Bronchial epithelial cell (primary cell): ENCODE data around the gene ZNF69. TPM values are rescaled to one million over a fixed set of nuclear protein-coding genes. Genes with fewer than 3 reads are reported as not detected.
A peak's percentile ranks its signal among the peaks of the same experiment; 100 is the strongest.
"Not testable (repeated sequence)": the region's sequence is repeated elsewhere in the genome, so short reads cannot be mapped to it uniquely, and the experiment has no call there.

ENCODE experiments used
- DNase-seq: peaks from one replicate; pipeline ENCODE4 v3.0.0-alpha.2; 2010; ENCODE audit warnings: low read depth
- FAIRE-seq: peaks from 2 replicates; lab custom pipeline; 2011; peaks lifted over from hg19 to GRCh38; lab: Jason Lieb, UNC
- H3K27me3 ChIP-seq: 2 replicates; pipeline ENCODE4 v1.5.1; 2011; ENCODE audit warnings: low read length; ENCODE audit not compliant: control insufficient read depth, insufficient read depth
- H3K36me3 ChIP-seq: 2 replicates; pipeline ENCODE4 v1.5.1; 2011; ENCODE audit warnings: low read length; ENCODE audit not compliant: control insufficient read depth, insufficient read depth
- H3K4me3 ChIP-seq: 2 replicates; pipeline ENCODE4 v1.5.1; 2011; ENCODE audit warnings: mild to moderate bottlenecking, low read depth, low read length, control low read depth
- CTCF ChIP-seq: IDR thresholded peaks from 2 replicates; pipeline ENCODE4 v1.5.1; 2011; ENCODE audit warnings: mild to moderate bottlenecking, moderate library complexity, low read length, control low read depth, inconsistent platforms; ENCODE audit not compliant: insufficient read depth, severe bottlenecking
- total RNA-seq: library from RNA; depleted of rRNA; stranded (reverse); fragments of >200 nt; gene quantifications from 2 replicates; pipeline ENCODE4 v1.2.1, GENCODE V29; 2014

ZNF69 gene
- under 0.01 and 0.26 TPM in 2 replicates for total RNA-seq

- peak; percentile 28 for DNase-seq
- Histone ChIP-seq H3K4me3 (peak within 1 kb of the TSS; percentile 45), H3K27me3 (no peaks in the 10 kb centered on the region), H3K36me3 (no peaks in the 10 kb centered on the region)
- TF ChIP-seq CTCF: peak; percentile 33
- FAIRE-seq: no peak
These were observed at the start of gene ZNF69 for GRCh38 chr19:11887611-11888531. ZNF69 (plus strand) TSS chr19:11887782; CDS start chr19:11887924, 142 bp downstream.

GRCh38 chr19:11843722-11844121 lies 43.9 kb upstream of the ZNF69 start:
- Histone ChIP-seq H3K27me3 (no peaks in the 10 kb centered on the region), H3K36me3 (no peaks in the 10 kb centered on the region), H3K4me3 (no peak overlapping the region)
- DNase-seq (no peak), FAIRE-seq (no peak)
- no peak for TF ChIP-seq CTCF

GRCh38 chr19:11847615-11848014 lies 40.0 kb upstream of the ZNF69 start:
- DNase-seq, H3K4me3 ChIP-seq, H3K36me3 ChIP-seq, H3K27me3 ChIP-seq, FAIRE-seq: not testable (repeated sequence)

- no peak for TF ChIP-seq CTCF
- no peak for DNase-seq
- no peak overlapping the region for H3K4me3 ChIP-seq
- no peaks in the 10 kb centered on the region for H3K27me3 ChIP-seq
- FAIRE-seq: no peak
- H3K36me3 ChIP-seq: no peaks in the 10 kb centered on the region
These were observed 39.4 kb upstream of the ZNF69 start for GRCh38 chr19:11848200-11848593.

- peak; percentile 41 for DNase-seq
- peak within 1 kb of the TSS; percentile 32 for H3K4me3 ChIP-seq
- FAIRE-seq: no peak
- TF ChIP-seq CTCF: no peak
- H3K36me3 ChIP-seq: no peaks in the 10 kb centered on the region
- no peaks in the 10 kb centered on the region for H3K27me3 ChIP-seq
These were observed 38.8 kb upstream of the ZNF69 start, which contains the start of gene ZNF439 for GRCh38 chr19:11848594-11849469. ZNF439 (plus strand) TSS chr19:11848726; CDS start chr19:11848868, 142 bp downstream.

GRCh38 chr19:11850289-11850688 lies 37.3 kb upstream of the ZNF69 start:
- not testable (repeated sequence) for H3K27me3 ChIP-seq, H3K36me3 ChIP-seq, FAIRE-seq, H3K4me3 ChIP-seq, DNase-seq
